IMR-90 (cell line): ENCODE measurements around the gene DEFB115. TPM values are rescaled to one million over a fixed set of nuclear protein-coding genes. Genes with fewer than 3 reads are reported as not detected.

Source experiments
- ATAC-seq: fragments of 200-7000 bp; cut with Tn5 transposase; 2 replicates; pipeline ENCODE4 v1.9.1; 2020; ENCODE audit warnings: low read depth, mild to moderate bottlenecking, moderate library complexity
- BruUV-seq: library from RNA; stranded (reverse); fragments of 400-500 nt; replicated peaks from 2 replicates; lab custom pipeline; 2021; lab: Mats Ljungman, UMichigan
- CTCF ChIA-PET: fragments of 300-600 bp; formaldehyde crosslinking; extraction: SDS; loops from one replicate; lab custom pipeline; 2021; ENCODE audit warnings: antibody characterized with exemption; lab: Yijun Ruan, JAX
- POLR2A ChIA-PET: fragments of 300-600 bp; sonication (Branson Sonifier 250); formaldehyde crosslinking; loops from one replicate; lab custom pipeline; 2022; ENCODE audit warnings: antibody characterized with exemption; ENCODE audit not compliant: unreplicated experiment; lab: Charles Lee
- DNase-seq: peaks from one replicate; pipeline ENCODE4 v3.0.0; 2013
- H2AFZ ChIP-seq: replicated peaks from 2 replicates; pipeline ENCODE3; 2013; ENCODE audit warnings: low read length, mild to moderate bottlenecking; ENCODE audit not compliant: poor library complexity
- H2AK5ac ChIP-seq: 2 replicates; pipeline ENCODE4 v1.6.1; 2013; ENCODE audit warnings: low read depth, low read length, inconsistent platforms
- H2AK9ac ChIP-seq: replicated peaks from 2 replicates; pipeline ENCODE3; 2013; ENCODE audit warnings: mild to moderate bottlenecking, low read depth, low read length, moderate library complexity; ENCODE audit not compliant: poor library complexity
- H2BK120ac ChIP-seq: 2 replicates; pipeline ENCODE4 v1.6.1; 2013; ENCODE audit warnings: low read depth, low read length, inconsistent platforms
- H2BK15ac ChIP-seq: 3 replicates; pipeline ENCODE4 v1.6.1; 2013; ENCODE audit warnings: low read depth, low read length, inconsistent platforms
- H2BK20ac ChIP-seq: 2 replicates; pipeline ENCODE4 v1.6.1; 2013; ENCODE audit warnings: low read depth, mild to moderate bottlenecking, inconsistent platforms, low read length, moderate library complexity
- H2BK5ac ChIP-seq: 2 replicates; pipeline ENCODE4 v1.6.1; 2013; ENCODE audit warnings: mild to moderate bottlenecking, low read depth, low read length, inconsistent platforms; ENCODE audit not compliant: poor library complexity, severe bottlenecking
- H3K14ac ChIP-seq: replicated peaks from 2 replicates; pipeline ENCODE4 v1.6.1; 2013; ENCODE audit warnings: low read depth, low read length, inconsistent platforms
- H3K18ac ChIP-seq: 2 replicates; pipeline ENCODE4 v1.6.1; 2013; ENCODE audit warnings: low read depth, low read length, control low read depth
- H3K23ac ChIP-seq: 2 replicates; pipeline ENCODE4 v1.6.1; 2013; ENCODE audit warnings: low read depth, low read length, inconsistent platforms
- H3K27ac ChIP-seq: 2 replicates; pipeline ENCODE4 v1.5.1; 2013; ENCODE audit warnings: mild to moderate bottlenecking, control low read depth, low read length; ENCODE audit not compliant: insufficient read depth
- H3K27me3 ChIP-seq: 2 replicates; pipeline ENCODE4 v1.6.1; 2013; ENCODE audit warnings: low read length; ENCODE audit not compliant: control insufficient read depth, insufficient read depth
- H3K36me3 ChIP-seq: 2 replicates; pipeline ENCODE4 v1.6.1; 2013; ENCODE audit warnings: low read length, mixed read lengths; ENCODE audit not compliant: control insufficient read depth, insufficient read depth
- H3K4ac ChIP-seq: 2 replicates; pipeline ENCODE4 v1.6.1; 2013; ENCODE audit warnings: low read depth, low read length, inconsistent platforms
- H3K4me1 ChIP-seq: 2 replicates; pipeline ENCODE4 v1.6.1; 2013; ENCODE audit warnings: low read length, mixed read lengths; ENCODE audit not compliant: control insufficient read depth, insufficient read depth
- H3K4me2 ChIP-seq: 2 replicates; pipeline ENCODE4 v1.6.1; 2013; ENCODE audit warnings: low read depth, mild to moderate bottlenecking, control low read depth, low read length, moderate library complexity
- H3K4me3 ChIP-seq: 2 replicates; pipeline ENCODE4 v1.5.1; 2013; ENCODE audit warnings: low read depth, mild to moderate bottlenecking, control low read depth, low read length, moderate library complexity; ENCODE audit not compliant: insufficient read depth
- H3K56ac ChIP-seq: 2 replicates; pipeline ENCODE4 v1.6.1; 2013; ENCODE audit warnings: low read length, inconsistent platforms; ENCODE audit not compliant: insufficient read depth; ENCODE audit errors: extremely low read depth
- H3K79me1 ChIP-seq, 2 experiments: 2 replicates each; pipeline ENCODE4 v1.6.1; 2013; ENCODE audit warnings: low read length in 2 of 2, inconsistent platforms in 1 of 2, low read depth in 1 of 2
- H3K9ac ChIP-seq: 2 replicates; pipeline ENCODE4 v1.6.1; 2013; ENCODE audit warnings: low read depth, low read length, control low read depth
- H3K9me1 ChIP-seq: 2 replicates; pipeline ENCODE4 v1.6.1; 2013; ENCODE audit warnings: low read length, inconsistent platforms; ENCODE audit not compliant: insufficient read depth
- H3K9me3 ChIP-seq: 2 replicates; pipeline ENCODE4 v1.6.1; 2013; ENCODE audit warnings: low read length; ENCODE audit not compliant: control insufficient read depth, insufficient read depth
- H4K20me1 ChIP-seq: 2 replicates; pipeline ENCODE4 v1.6.1; 2013; ENCODE audit warnings: low read length, inconsistent platforms; ENCODE audit not compliant: insufficient read depth
- H4K5ac ChIP-seq: 2 replicates; pipeline ENCODE4 v1.6.1; 2013; ENCODE audit warnings: mild to moderate bottlenecking, low read depth, low read length, control low read depth
- H4K8ac ChIP-seq, 2 experiments: 2 replicates each; pipeline ENCODE4 v1.6.1; 2013; ENCODE audit warnings: low read depth in 2 of 2, low read length in 2 of 2, control low read depth in 1 of 2, inconsistent platforms in 1 of 2
- H4K91ac ChIP-seq: 2 replicates; pipeline ENCODE4 v1.6.1; 2013; ENCODE audit warnings: low read depth, low read length, inconsistent platforms; ENCODE audit not compliant: insufficient read depth
- CHD1 ChIP-seq: IDR thresholded peaks from 2 replicates; pipeline ENCODE4 v1.6.1; 2012; ENCODE audit warnings: low read depth, low read length, improper control_type of control experiment
- MAFK ChIP-seq: IDR thresholded peaks from 2 replicates; pipeline ENCODE4 v1.6.1; 2012; ENCODE audit warnings: low read depth, low read length, improper control_type of control experiment
- MXI1 ChIP-seq: IDR thresholded peaks from 2 replicates; pipeline ENCODE4 v1.6.1; 2012; ENCODE audit warnings: low read depth, mild to moderate bottlenecking, low read length, moderate library complexity, borderline replicate concordance
- NFE2L2 ChIP-seq: fragments of 150-350 bp; IDR thresholded peaks from 2 replicates; pipeline ENCODE4 v1.6.1; 2016; ENCODE audit warnings: low read depth, mild to moderate bottlenecking, low read length
- POLR2A ChIP-seq: IDR thresholded peaks from 2 replicates; pipeline ENCODE4 v1.6.1; 2012; ENCODE audit warnings: mild to moderate bottlenecking, low read depth, low read length
- RAD21 ChIP-seq: IDR thresholded peaks from 2 replicates; pipeline ENCODE4 v1.6.1; 2012; ENCODE audit warnings: low read length, improper control_type of control experiment
- RCOR1 ChIP-seq: IDR thresholded peaks from 2 replicates; pipeline ENCODE4 v1.6.1; 2012; ENCODE audit warnings: mild to moderate bottlenecking, low read length, improper control_type of control experiment; ENCODE audit not compliant: insufficient replicate concordance
- RFX5 ChIP-seq: IDR thresholded peaks from 2 replicates; pipeline ENCODE4 v1.8.0; 2012; ENCODE audit warnings: low read depth, mild to moderate bottlenecking, low read length, moderate library complexity
- SMC3 ChIP-seq: fragments of 150-350 bp; IDR thresholded peaks from 2 replicates; pipeline ENCODE4 v1.6.1; 2016; ENCODE audit warnings: low read depth, mild to moderate bottlenecking, antibody characterized with exemption, low read length, moderate library complexity
- WGBS, 2 experiments: methylation state at CpG; one replicate each; pipeline versions ENCODE4 v1.1.5 to v1.1.7; 2013; ENCODE audit warnings: missing lambda C conversion rate in 2 of 2; ENCODE audit not compliant: insufficient read length in 1 of 2; ENCODE audit errors: extremely low coverage in 2 of 2; 5-methylcytosine and 5-hydroxymethylcytosine counted together
- dilution Hi-C: fragments of 300-500 bp; cut with HindIII; formaldehyde crosslinking; loops from one replicate; pipeline ENCODE4 v1.14.3; 2018; ENCODE audit warnings: low sequenced_read_pairs; ENCODE audit not compliant: unreplicated experiment
- in situ Hi-C: fragments of 300-500 bp; cut with MboI; formaldehyde crosslinking; loops from 3 replicates; pipeline ENCODE4 v1.14.3; 2019; ENCODE audit warnings: low sequenced_read_pairs, inconsistent platforms, mixed read lengths
- intact Hi-C: fragments of 100-400 bp; cut with micrococcal nuclease; formaldehyde crosslinking; loops from 2 replicates; pipeline ENCODE4 v1.10.0; 2022
- polyA plus RNA-seq, 3 experiments: library from polyadenylated mRNA; depleted of rRNA; stranded (reverse); fragments of >200 nt; gene quantifications; 2 replicates each; pipeline ENCODE4 v1.2.3, GENCODE V29; 2012; ENCODE audit warnings: low replicate concordance in 1 of 3
- total RNA-seq: library from RNA; depleted of rRNA; stranded (reverse); fragments of >200 nt; gene quantifications from 2 replicates; pipeline ENCODE4 v1.2.3, GENCODE V29; 2012
- TF ChIP-seq, protein P1 (sequence below): fragments of 150-350 bp; IDR thresholded peaks from 2 replicates; pipeline ENCODE4 v1.6.1; 2016; ENCODE audit warnings: low read depth, mild to moderate bottlenecking, low read length, moderate library complexity, borderline replicate concordance
- TF ChIP-seq, protein P2 (sequence below): fragments of 150-350 bp; IDR thresholded peaks from 2 replicates; pipeline ENCODE4 v1.6.1; 2017; ENCODE audit warnings: mild to moderate bottlenecking, antibody characterized with exemption, low read length, low read depth

DEFB115 gene
- total and polyA plus RNA-seq, 2 of the 4 experiments (the other 2 are of a cell fraction): not detected

DNA sequence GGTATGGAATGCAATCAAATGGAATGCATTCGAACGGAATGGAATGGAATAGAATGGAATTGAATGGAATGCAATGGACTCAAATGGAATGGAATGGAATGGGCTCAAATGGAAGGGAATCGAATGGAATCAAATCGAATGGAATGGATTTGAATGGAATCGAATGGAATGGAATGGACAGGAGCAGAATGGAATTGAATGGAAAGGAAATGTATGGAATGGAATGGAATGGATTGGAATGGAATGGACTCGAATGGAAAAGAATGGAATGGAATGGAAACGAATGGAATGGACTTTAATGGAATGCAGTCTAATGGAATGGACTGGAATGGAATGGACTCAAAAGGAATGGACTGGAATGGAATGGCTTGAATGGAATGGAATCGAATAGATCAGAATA lies 18.3 kb upstream of the DEFB115 start:
- H3K27ac ChIP-seq: no peak overlapping the region
- H3K56ac ChIP-seq: no peak overlapping the region
- peaks cover 29% of the 10 kb centered on the region for H3K9me3 ChIP-seq
- H3K36me3 ChIP-seq: no peaks in the 10 kb centered on the region
- H3K27me3 ChIP-seq: no peaks in the 10 kb centered on the region
- H3K79me1 ChIP-seq: no peaks in the 10 kb centered on the region
- H3K4me3 ChIP-seq: no peak overlapping the region
- no peak overlapping the region for H4K8ac ChIP-seq
- TF ChIP-seq MAFK (no peak), RFX5 (no peak), RAD21 (no peak), POLR2A (no peak), MXI1 (no peak), NFE2L2 (no peak), SMC3 (no peak), CHD1 (no peak), RCOR1 (no peak)
- TF ChIP-seq, protein P1, sequence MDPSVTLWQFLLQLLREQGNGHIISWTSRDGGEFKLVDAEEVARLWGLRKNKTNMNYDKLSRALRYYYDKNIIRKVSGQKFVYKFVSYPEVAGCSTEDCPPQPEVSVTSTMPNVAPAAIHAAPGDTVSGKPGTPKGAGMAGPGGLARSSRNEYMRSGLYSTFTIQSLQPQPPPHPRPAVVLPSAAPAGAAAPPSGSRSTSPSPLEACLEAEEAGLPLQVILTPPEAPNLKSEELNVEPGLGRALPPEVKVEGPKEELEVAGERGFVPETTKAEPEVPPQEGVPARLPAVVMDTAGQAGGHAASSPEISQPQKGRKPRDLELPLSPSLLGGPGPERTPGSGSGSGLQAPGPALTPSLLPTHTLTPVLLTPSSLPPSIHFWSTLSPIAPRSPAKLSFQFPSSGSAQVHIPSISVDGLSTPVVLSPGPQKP: no peak
- TF ChIP-seq, protein P2, sequence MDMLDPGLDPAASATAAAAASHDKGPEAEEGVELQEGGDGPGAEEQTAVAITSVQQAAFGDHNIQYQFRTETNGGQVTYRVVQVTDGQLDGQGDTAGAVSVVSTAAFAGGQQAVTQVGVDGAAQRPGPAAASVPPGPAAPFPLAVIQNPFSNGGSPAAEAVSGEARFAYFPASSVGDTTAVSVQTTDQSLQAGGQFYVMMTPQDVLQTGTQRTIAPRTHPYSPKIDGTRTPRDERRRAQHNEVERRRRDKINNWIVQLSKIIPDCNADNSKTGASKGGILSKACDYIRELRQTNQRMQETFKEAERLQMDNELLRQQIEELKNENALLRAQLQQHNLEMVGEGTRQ: no peak
- H3K9me1 ChIP-seq: no peaks in the 10 kb centered on the region
- H3K9ac ChIP-seq: no peak overlapping the region
- H3K23ac ChIP-seq: no peak overlapping the region
- no peak for ATAC-seq
- H4K91ac ChIP-seq: no peak overlapping the region
- H2AK5ac ChIP-seq: no peak overlapping the region
- H3K4me2 ChIP-seq: no peak overlapping the region
- no peak for DNase-seq
- no peak overlapping the region for H3K4ac ChIP-seq
- in situ Hi-C loops: no loop called here
- BruUV-seq: no TSS peak
- H3K18ac ChIP-seq: no peak overlapping the region
- no peak overlapping the region for H4K5ac ChIP-seq
- dilution Hi-C loops: no loop called here
- no peak overlapping the region for H3K14ac ChIP-seq
- CTCF ChIA-PET: no interaction called here
- no peak overlapping the region for H2BK15ac ChIP-seq
- no peaks in the 10 kb centered on the region for H3K4me1 ChIP-seq
- no peak overlapping the region for H2BK20ac ChIP-seq
- 31 to 100% methylated on average over 2 to 7 of the region's 8 CpGs for WGBS, 2 experiments
- peak overlapping the region; percentile 61 for H2BK5ac ChIP-seq
- intact Hi-C loops: no loop called here
- H2AFZ ChIP-seq: no peak overlapping the region
- H4K20me1 ChIP-seq: no peaks in the 10 kb centered on the region
- POLR2A ChIA-PET: no interaction called here
- no peak overlapping the region for H2AK9ac ChIP-seq
- H2BK120ac ChIP-seq: no peak overlapping the region
